GM12878 (cell line): Measurements from ENCODE around the gene EHBP1. TPM values are rescaled to one million over a fixed set of nuclear protein-coding genes. Genes with fewer than 3 reads are reported as not detected.

Experiments
- ATAC-seq: fragments of 200-7000 bp; cut with Tn5 transposase; 3 replicates; pipeline ENCODE4 v1.9.1; 2020; ENCODE audit warnings: mild to moderate bottlenecking, moderate library complexity
- BruUV-seq: library from RNA; stranded (reverse); fragments of 400-500 nt; replicated peaks from 2 replicates; lab custom pipeline; 2021; lab: Mats Ljungman, UMichigan
- CTCF ChIA-PET: fragments of 300-600 bp; sonication (Branson Sonifier 250); formaldehyde crosslinking; extraction: SDS; loops from one replicate; lab custom pipeline; 2021; ENCODE audit warnings: inconsistent platforms; lab: Yijun Ruan, JAX
- POLR2A ChIA-PET: fragments of 350-600 bp; formaldehyde crosslinking; extraction: SDS; loops from one replicate; lab custom pipeline; 2021; ENCODE audit warnings: inconsistent platforms; lab: Charles Lee
- RAD21 ChIA-PET: fragments of 300-600 bp; sonication (Branson Sonifier 250); formaldehyde crosslinking; loops from one replicate; lab custom pipeline; 2023; ENCODE audit warnings: antibody characterized with exemption; ENCODE audit not compliant: unreplicated experiment; lab: Charles Lee
- SMC1A ChIA-PET: fragments of 300-600 bp; sonication (Branson Sonifier 250); formaldehyde crosslinking; loops from one replicate; lab custom pipeline; 2023; ENCODE audit not compliant: unreplicated experiment, uncharacterized antibody; lab: Charles Lee
- DNase-seq: peaks from one replicate; pipeline ENCODE4 v3.0.0-alpha.2; 2011; ENCODE audit warnings: low read depth, low spot score
- FAIRE-seq: peaks from 3 replicates; lab custom pipeline; 2011; peaks lifted over from hg19 to GRCh38; lab: Jason Lieb, UNC
- H2AFZ ChIP-seq: 2 replicates; pipeline ENCODE4 v1.6.0; 2011; ENCODE audit warnings: low read depth, low read length, control low read depth; ENCODE audit not compliant: control insufficient read depth
- H3K27ac ChIP-seq: 2 replicates; pipeline ENCODE4 v1.5.1; 2011; ENCODE audit warnings: control low read depth; ENCODE audit not compliant: control insufficient read depth, insufficient read depth
- H3K27me3 ChIP-seq, 2 experiments: replicated peaks in 1 of 2; 2 replicates each; pipeline versions ENCODE4 v1.6.0 to v1.6.1; 2011; ENCODE audit warnings: low read length in 1 of 2; ENCODE audit not compliant: control insufficient read depth in 2 of 2, insufficient read depth in 2 of 2
- H3K36me3 ChIP-seq, 2 experiments: 2 replicates each; pipeline ENCODE4 v1.5.1; 2011; ENCODE audit warnings: low read length in 1 of 2; ENCODE audit not compliant: control insufficient read depth in 2 of 2, insufficient read depth in 2 of 2
- H3K4me1 ChIP-seq: 2 replicates; pipeline ENCODE4 v1.6.1; 2011; ENCODE audit warnings: mild to moderate bottlenecking, low read length, moderate library complexity, mixed read lengths; ENCODE audit not compliant: control insufficient read depth, insufficient read depth
- H3K4me2 ChIP-seq: 2 replicates; pipeline ENCODE4 v1.6.0; 2011; ENCODE audit warnings: control low read depth; ENCODE audit not compliant: control insufficient read depth, insufficient read depth
- H3K4me3 ChIP-seq: fragments of 200-600 bp; sonication (generic); 2 replicates; pipeline ENCODE4 v1.5.1; 2016
- H3K79me2 ChIP-seq: 2 replicates; pipeline ENCODE4 v1.6.0; 2011; ENCODE audit warnings: low read length; ENCODE audit not compliant: control insufficient read depth, insufficient read depth
- H3K9ac ChIP-seq: 2 replicates; pipeline ENCODE4 v1.8.0; 2011; ENCODE audit warnings: low read length, control low read depth, mixed read lengths; ENCODE audit not compliant: control insufficient read depth, insufficient read depth
- H3K9me3 ChIP-seq: replicated peaks from 3 replicates; pipeline ENCODE4 v1.5.1; 2011; ENCODE audit warnings: mild to moderate bottlenecking, low read length; ENCODE audit not compliant: control insufficient read depth, insufficient read depth
- H4K20me1 ChIP-seq: 2 replicates; pipeline ENCODE4 v1.6.0; 2011; ENCODE audit not compliant: control insufficient read depth, insufficient read depth
- SIN3A ChIP-seq: IDR thresholded peaks from 2 replicates; pipeline ENCODE4 v1.6.1; 2012; ENCODE audit warnings: low read depth, low read length, improper control_type of control experiment
- YBX1 ChIP-seq: fragments of 450-650 bp; IDR thresholded peaks from 2 replicates; pipeline ENCODE4 v1.6.1; 2016; ENCODE audit warnings: antibody characterized with exemption
- WGBS: methylation state at CpG from one replicate; pipeline ENCODE4 v1.1.6; 2016; ENCODE audit warnings: low lambda C conversion rate; ENCODE audit not compliant: insufficient replicate concordance, insufficient coverage; ENCODE audit errors: missing lambda C conversion rate; 5-methylcytosine and 5-hydroxymethylcytosine counted together
- in situ Hi-C: fragments of 300-500 bp; cut with MboI; formaldehyde crosslinking; loops from 9 replicates; pipeline ENCODE4 v1.14.3; 2018; ENCODE audit warnings: mixed read lengths
- intact Hi-C: fragments of 100-400 bp; cut with micrococcal nuclease; formaldehyde crosslinking; loops from one replicate; pipeline ENCODE4 v1.14.2; 2022; ENCODE audit not compliant: unreplicated experiment
- polyA plus RNA-seq, 11 experiments: library from polyadenylated mRNA; depleted of rRNA in 4 of 11; unstranded in 6 of 11; stranded (reverse) in 5 of 11; fragments of >200 nt; fragmentation: Nextera tagmentation in 4 of 11; fragmentation: Illumina TruSeq in 1 of 11; extraction: Ambion mirVana in 4 of 11; extraction: Trizol in 1 of 11; gene quantifications; 1 replicate in 1 of 11; 2 replicates in 10 of 11; pipeline versions ENCODE4 v1.2.1 to v1.2.3, GENCODE V29; 2011 to 2016; ENCODE audit warnings: inconsistent platforms in 2 of 11, missing spikeins in 2 of 11, low read depth in 1 of 11
- total RNA-seq, 4 experiments: library from RNA; depleted of rRNA in 3 of 4; stranded (reverse); fragments of >200 nt in 3 of 4; fragmentation: Illumina TruSeq in 1 of 4; extraction: Trizol in 1 of 4; gene quantifications; 2 replicates each; pipeline versions ENCODE4 v1.2.1 to v1.2.3, GENCODE V29; 2013 to 2021
- TF ChIP-seq, protein P1 (sequence below): fragments of 450-650 bp; IDR thresholded peaks from 2 replicates; pipeline ENCODE4 v1.6.1; 2016; ENCODE audit warnings: mild to moderate bottlenecking, moderate library complexity, borderline replicate concordance

The EHBP1 gene
- total and polyA plus RNA-seq, 10 of the 15 experiments (the other 5 are each of a cell fraction or from before 2014, with no cell fraction given), result 5.7 to 26.1 (median 13.6) TPM

DNA sequence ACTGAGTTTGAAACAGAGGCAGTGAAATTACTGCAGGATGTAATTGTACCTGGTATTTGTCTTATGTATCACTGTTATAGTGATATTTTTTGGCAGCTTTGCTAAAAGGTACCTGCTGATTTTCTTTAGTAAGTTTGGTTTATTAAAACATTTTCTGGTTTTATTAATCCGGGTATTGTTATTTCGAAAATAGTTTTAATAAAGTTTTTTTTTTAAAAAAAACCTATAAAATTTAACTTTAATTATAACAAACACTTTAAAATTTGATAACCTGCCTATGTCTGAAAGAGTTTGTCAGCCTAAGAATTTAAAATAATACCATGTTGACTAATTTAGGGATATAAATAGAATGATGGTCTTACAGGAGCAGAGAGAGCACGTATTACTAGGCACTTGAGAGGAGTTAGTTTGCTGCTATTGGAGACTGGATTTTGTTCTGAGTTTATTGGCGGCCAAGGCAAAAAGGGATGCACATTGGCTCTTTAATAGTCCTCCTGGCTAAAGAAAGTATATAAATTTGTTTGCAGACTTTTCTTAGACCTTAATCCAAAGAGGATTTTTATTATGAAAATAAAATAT lies 12.1 kb downstream of the EHBP1 start:
- 98% methylated on average over 4 of the region's 4 CpGs for WGBS
- Histone ChIP-seq H4K20me1 (no peaks in the 10 kb centered on the region), H3K9ac (no peak overlapping the region), H3K4me2 (no peak overlapping the region), H3K4me1 (no peaks in the 10 kb centered on the region), H3K36me3 (no peaks in the 10 kb centered on the region; a peak in 2 of 4 replicates), H3K27ac (no peak overlapping the region), H3K9me3 (peaks cover 13% of the 10 kb centered on the region; the same call in 2 of the 3 replicates), H3K27me3 (no peaks in the 10 kb centered on the region), H3K4me3 (no peak overlapping the region), H2AFZ (no peak overlapping the region), H3K79me2 (peaks cover 3% of the 10 kb centered on the region)
- intact Hi-C loops (no loop called here), in situ Hi-C loops (no loop called here)
- ATAC-seq (no peak), FAIRE-seq (no peak), DNase-seq (no peak)
- TF ChIP-seq, protein P1, sequence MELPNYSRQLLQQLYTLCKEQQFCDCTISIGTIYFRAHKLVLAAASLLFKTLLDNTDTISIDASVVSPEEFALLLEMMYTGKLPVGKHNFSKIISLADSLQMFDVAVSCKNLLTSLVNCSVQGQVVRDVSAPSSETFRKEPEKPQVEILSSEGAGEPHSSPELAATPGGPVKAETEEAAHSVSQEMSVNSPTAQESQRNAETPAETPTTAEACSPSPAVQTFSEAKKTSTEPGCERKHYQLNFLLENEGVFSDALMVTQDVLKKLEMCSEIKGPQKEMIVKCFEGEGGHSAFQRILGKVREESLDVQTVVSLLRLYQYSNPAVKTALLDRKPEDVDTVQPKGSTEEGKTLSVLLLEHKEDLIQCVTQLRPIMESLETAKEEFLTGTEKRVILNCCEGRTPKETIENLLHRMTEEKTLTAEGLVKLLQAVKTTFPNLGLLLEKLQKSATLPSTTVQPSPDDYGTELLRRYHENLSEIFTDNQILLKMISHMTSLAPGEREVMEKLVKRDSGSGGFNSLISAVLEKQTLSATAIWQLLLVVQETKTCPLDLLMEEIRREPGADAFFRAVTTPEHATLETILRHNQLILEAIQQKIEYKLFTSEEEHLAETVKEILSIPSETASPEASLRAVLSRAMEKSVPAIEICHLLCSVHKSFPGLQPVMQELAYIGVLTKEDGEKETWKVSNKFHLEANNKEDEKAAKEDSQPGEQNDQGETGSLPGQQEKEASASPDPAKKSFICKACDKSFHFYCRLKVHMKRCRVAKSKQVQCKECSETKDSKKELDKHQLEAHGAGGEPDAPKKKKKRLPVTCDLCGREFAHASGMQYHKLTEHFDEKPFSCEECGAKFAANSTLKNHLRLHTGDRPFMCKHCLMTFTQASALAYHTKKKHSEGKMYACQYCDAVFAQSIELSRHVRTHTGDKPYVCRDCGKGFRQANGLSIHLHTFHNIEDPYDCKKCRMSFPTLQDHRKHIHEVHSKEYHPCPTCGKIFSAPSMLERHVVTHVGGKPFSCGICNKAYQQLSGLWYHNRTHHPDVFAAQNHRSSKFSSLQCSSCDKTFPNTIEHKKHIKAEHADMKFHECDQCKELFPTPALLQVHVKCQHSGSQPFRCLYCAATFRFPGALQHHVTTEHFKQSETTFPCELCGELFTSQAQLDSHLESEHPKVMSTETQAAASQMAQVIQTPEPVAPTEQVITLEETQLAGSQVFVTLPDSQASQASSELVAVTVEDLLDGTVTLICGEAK, result peak; percentile 74
- TF ChIP-seq SIN3A (no peak), YBX1 (no peak)
- ChIA-PET POLR2A (no interaction called here), RAD21 (no interaction called here), CTCF (no interaction called here), SMC1A (no interaction called here)
- no TSS peak for BruUV-seq
